HG03135 (cell line): ENCODE data around the gene C10orf120.

Experiments
- ATAC-seq: cut with Tn5 transposase; IDR thresholded peaks from one replicate; pipeline ENCODE4 v1.9.1; 2021; ENCODE audit warnings: mild to moderate bottlenecking, moderate library complexity; ENCODE audit not compliant: unreplicated experiment

Gene C10orf120

DNA sequence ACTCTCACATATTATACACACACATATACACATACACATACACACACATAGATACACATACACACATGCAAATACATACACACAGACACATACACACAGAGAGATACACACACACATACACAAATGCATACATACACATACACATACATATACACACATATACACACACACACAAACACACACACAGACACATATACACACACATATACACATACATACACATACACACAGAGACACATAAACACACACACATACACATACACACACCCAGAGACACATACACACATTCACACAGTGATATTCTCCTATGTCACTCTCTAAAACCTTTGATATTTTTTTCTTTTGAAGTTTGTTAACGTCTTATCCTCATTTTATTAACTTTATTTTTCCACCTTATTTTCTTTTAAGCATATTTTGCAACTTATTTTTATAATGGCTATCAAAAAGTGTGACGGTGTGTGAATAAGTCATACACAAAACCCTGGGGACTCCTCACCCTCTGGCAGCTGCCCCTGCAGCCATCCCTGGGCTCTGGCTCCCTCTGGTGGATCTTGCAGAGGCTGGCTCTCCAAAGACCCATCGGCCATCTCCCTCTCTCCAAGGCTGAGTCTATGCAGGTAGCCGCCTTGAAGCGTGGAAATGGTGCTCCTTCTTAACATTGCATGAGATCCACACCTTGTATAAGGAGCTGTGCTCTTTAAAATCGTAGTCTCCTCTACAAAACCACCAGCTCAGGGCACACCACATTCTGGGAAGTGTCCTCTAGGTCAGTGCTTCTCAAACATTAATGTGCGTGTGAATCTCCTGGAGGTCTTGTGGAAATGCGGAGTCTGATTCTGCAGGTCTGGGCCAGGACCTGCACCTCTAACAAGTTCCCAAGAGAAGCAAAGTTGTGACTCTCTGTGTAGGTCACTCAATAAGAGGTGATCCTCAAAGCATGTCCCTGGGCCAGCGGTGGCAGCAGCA lies 4.1 kb upstream of the C10orf120 start:
- no peak for ATAC-seq

DNA sequence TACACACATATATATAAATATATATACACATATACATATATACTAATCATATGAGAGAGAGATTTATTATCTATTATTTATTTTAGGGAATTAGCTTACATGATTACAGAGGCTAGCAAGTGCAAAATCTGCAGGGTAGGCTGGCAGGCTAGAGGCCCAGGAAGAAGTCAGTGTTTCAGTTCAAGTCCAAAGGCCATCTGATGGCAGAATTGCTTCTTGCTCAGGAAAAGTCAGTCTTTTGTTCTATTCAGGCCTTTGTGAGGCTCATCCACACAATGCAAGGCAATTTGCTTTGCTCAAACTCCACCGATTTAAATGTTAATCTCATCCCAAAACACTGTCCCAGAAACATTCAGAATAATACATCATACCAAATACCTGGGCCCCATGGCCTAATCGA lies 2.6 kb upstream of the C10orf120 start:
- ATAC-seq: no peak

DNA sequence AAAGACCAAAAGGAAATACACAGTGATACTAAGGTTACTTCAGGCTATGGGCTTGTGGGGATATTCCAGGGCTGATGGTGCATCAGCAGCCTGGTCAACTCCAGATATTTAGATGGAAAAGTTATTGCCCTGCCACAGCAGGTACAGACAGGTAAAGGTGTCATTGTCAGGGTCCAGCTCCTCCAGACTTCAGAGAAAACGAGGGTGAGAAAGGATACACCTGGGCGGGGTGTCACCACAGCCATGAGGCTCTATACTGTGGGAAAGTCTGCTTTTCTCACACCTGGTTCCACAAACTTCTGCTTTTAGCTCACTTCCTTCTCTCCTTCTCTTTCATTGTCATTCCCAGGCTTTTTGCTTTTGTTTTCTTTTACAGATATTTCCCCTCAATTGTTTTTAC lies 2.0 kb upstream of the C10orf120 start:
- ATAC-seq: no peak

DNA sequence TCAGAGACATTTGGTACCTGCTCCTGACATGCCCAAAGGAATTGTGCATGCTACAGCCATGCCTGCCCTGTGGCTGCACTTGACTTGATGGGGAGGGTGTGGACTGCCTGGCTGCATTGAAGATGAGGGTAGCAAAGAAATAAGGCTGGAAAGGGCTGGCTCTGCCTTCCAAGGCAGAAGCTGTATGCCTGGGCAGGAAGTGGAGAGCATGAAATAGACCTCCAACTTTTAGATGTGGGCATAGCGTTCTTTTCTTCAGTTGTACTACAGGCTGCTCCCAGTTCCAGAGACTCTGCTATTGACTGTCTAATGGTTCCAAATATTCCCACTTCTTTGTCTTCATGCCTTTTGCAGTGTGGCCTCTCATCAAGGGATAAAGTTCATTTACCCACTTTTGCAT lies 3.0 kb downstream of the C10orf120 start:
- ATAC-seq: no peak

DNA sequence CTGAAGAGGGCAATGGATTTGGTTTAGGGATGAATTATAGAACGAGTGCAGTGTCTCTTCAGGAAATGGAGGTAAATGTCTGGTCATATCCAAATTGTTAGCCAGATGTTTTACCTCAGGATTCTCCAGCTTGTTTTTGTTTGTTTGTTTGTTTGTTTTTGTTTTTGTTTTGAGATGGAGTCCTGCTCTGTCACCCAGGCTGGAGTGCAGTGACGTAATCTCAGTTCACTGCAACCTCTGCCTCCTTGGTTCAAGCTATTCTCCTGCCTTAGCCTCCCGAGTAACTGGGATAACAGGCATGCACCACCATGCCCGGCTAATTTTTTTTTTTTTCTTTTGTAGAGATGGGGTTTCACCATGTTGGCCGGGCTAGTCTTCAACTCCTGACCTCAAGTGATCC lies 6.9 kb downstream of the C10orf120 start:
- ATAC-seq: no peak

DNA sequence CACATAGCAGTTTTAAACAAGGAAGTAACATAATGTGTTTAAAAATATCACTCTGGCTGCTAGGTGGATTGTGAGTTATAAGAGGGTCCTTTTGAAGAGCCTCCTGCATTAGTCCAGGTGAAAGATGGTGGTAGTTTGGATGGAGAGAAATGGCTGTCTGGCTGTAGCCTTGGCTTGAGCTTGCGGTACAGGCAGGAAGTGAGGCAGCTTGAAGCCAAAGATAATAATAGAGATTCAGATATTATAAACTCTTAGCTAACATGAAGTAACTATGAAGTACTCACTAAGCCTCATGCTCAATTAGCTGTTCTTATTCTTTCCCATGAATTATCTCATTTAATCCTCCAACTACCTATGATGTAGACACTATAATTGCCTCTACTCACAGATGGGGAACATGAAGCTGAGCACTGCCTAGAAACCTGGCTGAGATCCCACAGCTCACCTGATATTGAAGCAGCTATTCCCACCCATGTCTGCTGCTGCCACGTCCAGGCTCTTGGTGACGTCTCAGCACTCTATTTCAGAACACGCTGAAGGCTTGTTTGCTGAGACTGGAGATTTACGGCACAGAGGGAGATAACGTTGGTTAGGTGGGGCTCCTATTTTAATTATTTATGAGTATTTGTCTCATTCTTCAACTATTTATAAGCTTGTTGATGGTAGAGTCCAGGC lies 10.4 kb downstream of the C10orf120 start:
- ATAC-seq: no peak

DNA sequence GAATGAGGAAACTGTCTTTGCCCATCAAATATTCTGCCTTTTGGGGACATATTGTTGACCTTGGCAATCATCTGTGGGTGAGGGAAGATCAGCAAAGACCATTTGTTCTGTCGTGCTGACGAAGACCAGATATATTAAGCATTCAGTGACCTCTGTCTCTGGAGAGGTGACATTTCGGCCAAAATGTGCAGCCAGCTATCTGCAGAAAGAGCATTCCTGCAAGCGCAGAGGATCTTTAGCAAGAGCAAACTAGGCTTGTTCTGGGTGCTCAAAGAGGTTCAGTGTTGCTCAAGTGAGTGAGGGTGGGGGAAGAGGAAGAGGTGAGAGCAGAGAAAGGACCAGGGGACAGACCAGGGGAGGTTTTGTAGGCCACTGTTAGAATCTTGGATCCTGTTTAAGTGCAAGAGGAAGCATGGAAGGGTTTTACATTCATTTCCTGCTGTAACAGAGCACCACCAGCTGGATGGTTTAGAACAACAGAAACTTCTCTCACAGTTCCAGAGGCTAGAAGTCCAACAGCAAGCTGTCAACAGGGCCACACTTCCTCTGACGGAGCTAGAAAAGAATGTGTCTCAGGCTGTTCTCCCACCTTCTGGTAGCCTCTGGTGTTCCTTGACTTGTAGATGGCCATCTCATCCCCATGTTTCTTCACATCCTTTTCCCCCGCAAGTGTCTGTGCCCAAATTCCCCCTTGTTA lies 11.2 kb downstream of the C10orf120 start:
- no peak for ATAC-seq

DNA sequence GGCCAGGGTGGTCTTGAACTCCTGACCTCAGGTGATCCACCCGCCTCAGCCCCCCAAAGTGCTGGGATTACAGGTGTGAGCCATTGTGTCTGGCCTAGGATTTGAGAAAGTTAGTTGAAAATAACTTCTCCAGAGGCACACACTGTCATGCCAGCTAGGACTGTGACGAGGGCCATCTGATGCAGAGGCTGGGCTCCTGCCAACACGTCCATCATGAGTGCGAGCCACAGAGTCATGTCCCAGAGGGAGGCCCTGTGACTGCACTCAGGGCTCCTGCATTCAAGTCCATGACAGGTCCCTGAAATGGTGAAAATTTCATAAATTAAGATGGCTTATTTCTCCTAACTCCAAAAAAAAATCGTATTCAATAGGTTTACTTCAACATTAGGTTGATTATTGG lies 17.1 kb downstream of the C10orf120 start:
- no peak for ATAC-seq

DNA sequence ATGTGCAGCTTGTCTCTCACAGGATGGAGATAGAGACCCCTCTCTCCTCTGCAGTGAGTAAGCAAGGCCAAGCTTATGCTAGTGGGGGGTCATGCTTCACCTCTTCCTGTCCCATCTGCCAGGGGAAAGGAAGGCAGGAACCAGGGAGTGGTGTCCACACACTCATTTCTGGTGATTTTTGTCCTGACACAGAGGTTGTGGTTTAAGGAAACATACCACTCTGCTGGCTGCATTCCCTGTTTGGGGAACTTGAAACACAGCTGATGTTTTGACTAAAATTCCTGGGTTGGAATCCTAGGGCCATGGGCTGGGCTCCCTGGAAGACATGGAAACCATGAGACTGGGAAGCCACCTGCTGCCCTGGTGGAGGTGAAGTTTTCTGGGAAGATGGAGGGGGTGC lies 21.4 kb downstream of the C10orf120 start:
- ATAC-seq: no peak

DNA sequence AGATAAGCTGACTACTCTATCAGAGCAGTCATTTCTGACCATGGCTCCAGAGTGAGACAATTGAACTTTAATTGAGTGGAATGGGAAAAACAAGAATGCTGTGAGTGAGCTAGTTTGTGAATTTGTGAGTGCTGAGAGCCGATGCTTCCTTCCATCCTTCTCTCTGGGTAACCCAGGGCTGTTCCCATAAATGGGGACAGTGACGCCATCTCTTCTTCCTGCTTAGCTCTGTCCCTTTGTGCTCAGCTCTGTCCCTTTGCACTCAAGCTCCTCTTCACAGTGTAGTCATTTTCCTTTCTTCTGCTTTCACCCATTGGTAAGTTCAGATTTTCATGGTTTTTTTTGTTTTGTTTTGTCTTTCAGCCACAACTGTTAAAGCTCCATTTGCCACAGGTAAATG lies 24.4 kb downstream of the C10orf120 start:
- no peak for ATAC-seq

DNA sequence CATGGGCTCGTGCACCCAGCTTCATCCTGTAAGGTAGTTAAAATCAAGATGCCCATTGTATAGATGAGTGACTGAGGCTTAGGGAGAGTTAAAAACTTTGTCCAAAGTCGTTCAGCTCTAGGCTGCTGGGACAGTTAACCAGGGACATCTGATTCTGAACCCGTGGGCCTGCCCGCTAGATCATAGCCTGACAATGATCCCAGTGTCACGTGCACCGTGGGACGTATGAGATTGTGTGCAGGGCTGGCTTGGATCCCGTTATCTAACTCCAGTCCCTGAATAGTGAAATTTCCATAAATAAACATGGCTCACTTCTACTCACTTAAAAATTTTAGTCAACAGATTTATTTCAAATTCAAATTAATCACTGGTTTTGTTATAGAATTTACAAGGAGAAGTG lies 24.9 kb downstream of the C10orf120 start:
- ATAC-seq: no peak

DNA sequence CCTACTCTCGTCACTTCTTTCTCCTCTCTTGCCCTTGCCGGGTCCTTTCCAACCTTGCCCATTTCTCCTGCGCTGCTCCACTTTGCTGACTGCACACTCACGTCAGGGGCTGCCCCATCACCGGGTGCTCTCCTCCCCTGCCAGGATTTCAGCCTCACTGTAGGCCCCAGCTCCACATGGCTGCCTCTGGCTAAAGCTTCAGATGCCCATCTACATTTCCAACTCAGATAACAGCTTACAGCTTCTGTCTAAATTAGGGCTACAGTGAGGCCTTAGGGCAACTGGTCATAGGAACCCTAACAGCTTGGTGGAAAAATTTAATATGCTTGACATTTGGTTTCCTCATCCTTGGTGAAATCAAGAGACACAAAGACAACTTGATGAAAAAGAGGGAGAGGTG lies 25.9 kb downstream of the C10orf120 start:
- ATAC-seq: no peak

DNA sequence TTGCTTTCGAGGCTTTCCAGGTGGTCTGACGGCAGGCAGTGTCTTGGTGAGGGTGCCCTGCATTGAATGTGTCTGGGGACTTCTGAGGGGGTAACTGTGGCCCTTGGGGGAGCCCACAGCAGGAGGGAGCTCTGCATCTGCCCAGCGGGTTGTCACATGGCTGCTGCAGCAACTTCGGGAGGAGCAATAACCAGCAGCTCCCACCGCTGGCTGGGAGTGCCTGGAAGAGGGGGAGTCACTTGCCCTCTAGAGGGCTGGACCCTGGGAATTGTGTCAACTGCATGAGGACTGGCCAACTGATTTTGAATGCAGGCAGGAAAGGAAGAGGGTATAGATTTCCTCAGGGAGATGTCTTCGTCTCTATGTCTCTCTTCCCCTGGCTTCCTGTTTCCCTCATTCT lies 26.4 kb downstream of the C10orf120 start:
- no peak for ATAC-seq

DNA sequence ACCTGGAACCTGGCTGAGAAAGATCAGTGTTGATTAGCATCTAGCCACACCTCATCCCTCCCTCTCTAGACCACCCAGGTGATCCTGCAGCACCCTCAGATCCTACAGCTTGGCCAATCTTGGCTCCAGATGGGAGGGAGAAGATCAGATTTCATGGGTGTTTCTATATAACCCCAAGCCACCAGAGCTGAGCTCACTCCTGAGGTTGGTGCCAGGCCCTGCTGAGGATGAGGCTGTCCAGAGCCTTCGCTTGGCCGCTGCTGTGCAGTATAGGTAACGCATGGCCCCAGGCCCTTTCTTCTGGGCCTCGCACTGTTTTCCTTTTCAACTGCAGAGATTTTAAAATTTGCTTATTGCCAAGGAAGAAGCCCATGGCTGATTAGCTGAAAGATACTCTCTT lies 27.0 kb downstream of the C10orf120 start:
- ATAC-seq: no peak

DNA sequence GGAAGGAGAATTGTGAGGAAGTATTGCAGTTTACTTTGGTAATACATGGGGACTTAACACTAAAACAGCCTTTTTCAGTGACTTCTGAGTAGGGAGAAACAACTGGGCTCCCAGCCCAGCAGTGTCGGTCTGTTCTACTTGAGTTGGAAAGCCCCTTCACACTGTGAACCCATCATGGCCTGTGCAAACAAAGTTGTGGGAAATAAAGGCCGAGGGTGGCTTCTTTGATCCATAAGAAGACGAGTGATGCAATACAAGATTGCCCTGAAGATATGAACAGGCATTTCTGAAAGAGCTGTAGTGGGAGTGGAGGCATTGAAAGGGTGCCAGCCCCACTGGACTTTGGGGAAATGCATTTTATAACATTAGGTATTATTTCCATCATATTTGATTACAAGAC lies 28.3 kb downstream of the C10orf120 start:
- no peak for ATAC-seq

DNA sequence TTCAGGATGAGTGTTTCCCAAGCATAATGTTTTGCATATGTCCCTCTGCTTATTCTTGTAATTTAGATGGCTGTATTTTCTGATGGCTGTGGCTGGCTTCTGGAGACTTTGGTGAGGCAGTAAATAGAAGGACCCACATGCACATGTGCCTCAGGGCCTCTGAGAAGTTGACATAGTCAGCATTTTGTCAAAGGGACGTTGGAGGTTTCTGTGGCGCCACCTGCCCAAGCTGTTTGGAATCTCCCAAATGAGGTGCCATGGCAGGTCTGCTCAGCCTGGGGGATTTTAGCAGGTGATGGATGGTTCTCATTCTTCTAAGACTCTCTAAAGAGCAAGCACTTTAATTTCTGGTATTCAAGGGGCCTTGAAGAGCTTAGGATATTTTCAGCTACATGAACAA lies 29.8 kb downstream of the C10orf120 start:
- ATAC-seq: no peak

DNA sequence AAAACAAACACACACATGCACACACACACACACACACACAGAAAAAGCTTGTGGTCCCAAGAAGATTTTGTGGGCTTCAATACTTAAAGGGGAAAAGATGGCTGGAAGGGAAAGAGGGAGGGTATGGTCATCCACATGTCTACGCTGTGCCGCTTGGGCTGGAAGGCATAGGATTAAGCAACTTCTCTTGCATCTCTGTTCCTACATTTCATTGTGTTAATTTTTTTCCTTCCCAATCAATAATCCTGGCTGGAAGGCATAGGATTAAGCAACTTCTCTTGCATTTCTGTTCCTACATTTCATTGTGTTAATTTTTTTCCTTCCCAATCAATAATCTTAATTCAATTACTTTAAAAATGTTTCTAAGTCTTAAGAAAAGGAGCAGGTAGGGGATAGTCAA lies 30.6 kb downstream of the C10orf120 start:
- no peak for ATAC-seq

DNA sequence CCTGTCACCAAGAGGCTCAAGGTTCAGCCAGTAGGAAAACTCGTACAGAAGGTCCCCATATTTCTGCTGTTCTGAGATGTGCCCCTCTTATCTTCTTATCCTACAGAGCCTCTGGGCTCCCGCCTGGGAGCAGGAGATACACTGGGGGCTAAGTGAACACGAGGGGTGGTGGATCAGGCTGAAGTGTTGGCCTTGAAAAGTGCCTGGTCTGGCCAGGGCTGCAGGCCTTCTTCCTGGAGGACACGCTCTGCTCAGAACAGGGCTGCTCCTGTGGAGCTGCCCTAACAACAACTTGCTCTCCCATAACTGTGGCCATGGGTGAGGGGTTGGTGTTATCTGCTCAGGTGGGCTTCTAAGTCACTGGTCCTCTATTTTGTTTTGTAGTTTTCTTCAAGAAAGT lies 33.7 kb downstream of the C10orf120 start:
- ATAC-seq: no peak

DNA sequence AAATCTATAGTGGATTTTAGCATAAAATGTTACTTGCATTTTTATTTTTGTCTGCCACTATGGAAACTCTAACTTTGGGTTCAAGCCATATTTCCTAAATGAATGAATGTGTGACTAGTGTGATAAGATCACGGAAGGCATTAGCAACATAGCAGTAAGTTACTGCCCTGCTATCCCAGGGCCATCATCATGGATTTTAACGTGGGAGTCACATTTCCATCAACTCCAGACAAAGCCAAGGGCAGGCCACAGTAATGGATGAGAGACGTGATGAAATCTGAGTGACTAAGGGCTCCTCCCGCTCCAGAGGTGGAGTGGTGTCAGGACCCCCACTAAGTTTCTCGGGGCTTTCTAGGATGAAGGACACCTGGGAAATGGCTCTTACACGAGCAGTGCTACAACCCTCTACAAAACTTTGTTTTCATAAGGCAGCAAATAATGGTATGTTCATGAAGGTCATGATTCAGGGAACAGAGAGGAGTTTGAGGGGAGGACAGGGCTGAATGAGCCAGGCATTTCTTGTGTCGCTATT lies 34.3 kb downstream of the C10orf120 start:
- no peak for ATAC-seq

DNA sequence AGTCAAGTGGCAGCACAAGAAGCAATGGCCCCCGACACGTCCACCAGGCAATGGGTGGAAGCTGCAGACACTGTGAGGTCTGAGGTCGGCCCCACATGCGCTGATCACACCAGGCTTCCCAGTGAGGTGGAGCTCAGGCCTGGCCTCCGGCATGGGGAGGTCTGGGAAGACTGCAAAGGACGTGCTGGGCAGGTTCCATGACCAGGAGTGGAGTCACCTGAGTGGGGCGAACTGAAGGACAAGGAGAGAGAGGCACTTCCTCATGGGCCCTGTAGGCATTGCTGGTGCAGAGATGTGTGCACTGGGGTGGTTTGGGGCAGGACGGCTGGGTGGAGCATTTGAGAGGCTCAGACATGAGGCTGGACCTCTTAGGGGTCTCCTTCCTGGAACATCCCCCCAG lies 35.1 kb downstream of the C10orf120 start:
- ATAC-seq: no peak

DNA sequence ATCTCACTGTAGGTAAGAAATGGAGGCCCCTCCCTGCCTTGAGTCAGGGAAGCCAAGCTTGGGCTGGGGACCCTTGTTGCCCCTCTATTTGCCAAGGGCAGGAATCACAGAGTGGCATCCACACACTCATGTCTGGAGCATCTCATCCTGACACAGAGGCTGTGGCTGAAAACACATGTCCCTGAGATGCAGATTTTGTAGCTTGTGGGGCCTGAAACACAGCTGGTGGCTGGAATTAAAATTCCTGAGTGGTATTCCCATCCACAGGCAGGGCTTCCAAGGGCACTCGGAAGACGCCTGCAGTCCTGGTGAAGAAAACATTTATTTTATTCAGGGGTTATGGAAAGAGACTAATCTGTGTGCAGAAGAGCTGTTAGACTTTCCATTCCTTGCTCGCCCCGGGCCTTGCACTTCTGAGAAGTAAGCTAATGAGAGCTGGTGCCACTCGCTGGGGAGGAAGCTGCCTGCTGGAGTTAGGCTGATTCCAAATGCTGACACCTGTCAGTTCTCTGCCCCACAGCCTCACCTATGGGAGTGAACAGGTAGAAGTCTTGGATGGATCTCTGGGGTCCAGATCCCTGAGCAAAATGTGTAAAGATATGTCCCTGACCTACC lies 36.0 kb downstream of the C10orf120 start:
- no peak for ATAC-seq
